Eye (tissue), 1 donor: ENCODE measurements around the gene GPD2.
"Not testable (repeated sequence)": the region's sequence is repeated elsewhere in the genome, so short reads cannot be mapped to it uniquely, and the experiment has no call there.

Experiments
- DNase-seq: peaks from one replicate; pipeline ENCODE4 v3.0.0-alpha.2; 2015

GPD2 gene

GRCh38 chr2:156592809-156593593 lies 156.8 kb downstream of the GPD2 start:
- DNase-seq: peak; percentile 6

GRCh38 chr2:156593594-156593921 lies 157.4 kb downstream of the GPD2 start:
- no peak for DNase-seq

GRCh38 chr2:156598563-156598962 lies 162.4 kb downstream of the GPD2 start:
- DNase-seq: no peak

GRCh38 chr2:156600196-156600595 lies 164.0 kb downstream of the GPD2 start:
- no peak for DNase-seq

- DNase-seq: no peak
These were observed 165.8 kb downstream of the GPD2 start for GRCh38 chr2:156601855-156602551.

GRCh38 chr2:156602552-156602933 lies 166.4 kb downstream of the GPD2 start:
- no peak for DNase-seq

DNA sequence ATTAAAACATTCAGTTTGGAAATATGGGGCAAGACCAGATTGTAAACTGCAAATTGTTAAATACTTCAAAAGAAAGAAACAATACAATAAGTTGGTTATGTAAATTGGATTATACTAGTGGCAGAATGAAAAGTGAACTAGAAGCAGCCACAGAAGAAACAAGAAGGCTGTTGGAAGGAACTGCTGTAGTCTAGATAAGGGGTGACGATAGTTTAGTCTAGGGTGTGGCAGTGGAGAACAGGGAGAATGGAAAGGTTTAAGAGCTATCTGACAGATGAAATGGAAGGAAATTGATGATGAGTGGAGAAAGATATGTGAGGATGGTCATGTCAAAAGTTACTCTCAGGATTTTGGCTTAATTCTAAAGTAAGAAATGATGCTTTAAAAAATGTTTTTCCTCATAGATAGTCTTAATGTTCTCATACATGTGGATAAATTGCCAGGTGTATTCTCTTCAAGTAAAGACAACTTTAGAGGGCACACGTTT lies 179.7 kb downstream of the GPD2 start:
- DNase-seq: no peak

DNA sequence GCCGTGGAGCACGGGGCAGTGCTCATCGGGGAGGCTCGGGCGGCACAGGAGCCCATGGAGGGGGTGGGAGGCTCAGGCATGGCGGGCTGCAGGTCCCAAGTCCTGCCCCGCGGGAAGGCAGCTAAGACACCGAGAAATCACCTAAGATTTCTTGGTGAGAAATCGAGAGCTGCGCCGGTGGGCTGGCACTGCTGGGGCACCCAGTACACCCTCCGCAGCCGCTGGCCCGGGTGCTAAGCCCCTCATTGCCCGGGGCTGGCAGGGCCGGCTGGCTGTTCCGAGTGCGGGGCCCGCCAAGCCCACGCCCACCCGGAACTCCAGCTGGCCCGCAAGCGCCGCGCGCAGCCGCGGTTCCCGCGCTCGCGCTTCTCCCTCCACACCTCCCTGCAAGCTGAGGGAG lies 181.9 kb downstream of the GPD2 start:
- DNase-seq: not testable (repeated sequence)

DNA sequence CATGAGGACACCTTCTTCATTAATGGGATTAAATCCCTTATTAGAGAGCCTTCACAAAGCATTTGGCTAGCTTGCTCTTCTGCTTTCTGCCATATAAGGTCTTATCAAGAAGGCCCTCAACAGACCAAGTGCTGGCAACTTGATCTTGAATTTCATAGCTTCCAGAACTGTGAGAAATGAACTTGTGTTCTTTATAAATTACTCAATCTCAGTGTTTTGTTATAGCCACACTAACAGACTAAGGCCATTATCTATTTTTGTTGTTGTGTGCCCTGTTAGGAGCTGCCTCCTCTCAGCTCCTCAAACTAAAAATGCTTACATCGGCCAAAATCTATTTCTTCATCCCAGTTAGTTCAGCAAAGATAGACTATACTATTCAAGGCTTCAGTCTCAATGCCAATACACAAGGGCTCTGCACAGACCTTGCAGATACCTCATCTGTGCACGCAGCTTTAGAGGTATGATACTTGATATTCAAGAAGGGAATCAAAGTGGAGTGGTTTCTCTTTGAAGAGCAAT lies 182.9 kb downstream of the GPD2 start:
- no peak for DNase-seq

DNA sequence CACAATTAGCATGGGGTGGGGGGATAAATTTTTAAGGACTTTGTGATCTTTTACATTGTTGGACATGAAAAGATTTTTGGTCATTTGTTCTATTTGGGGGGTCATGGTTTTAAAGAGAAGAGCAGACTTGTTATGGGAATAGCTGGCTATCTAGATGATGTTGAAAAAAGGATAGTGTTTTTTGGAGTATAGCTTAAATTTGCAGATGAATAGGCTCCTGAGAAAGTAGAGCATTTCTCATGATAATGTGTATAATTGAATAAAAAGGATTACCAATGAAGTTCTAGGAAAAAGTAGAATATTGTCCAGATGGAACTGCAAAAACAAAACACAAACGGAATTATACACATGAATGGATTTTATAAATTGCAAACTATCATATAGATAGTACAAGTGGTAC lies 186.3 kb downstream of the GPD2 start:
- no peak for DNase-seq

GRCh38 chr2:156625360-156626170 lies 189.4 kb downstream of the GPD2 start:
- DNase-seq: no peak

DNA sequence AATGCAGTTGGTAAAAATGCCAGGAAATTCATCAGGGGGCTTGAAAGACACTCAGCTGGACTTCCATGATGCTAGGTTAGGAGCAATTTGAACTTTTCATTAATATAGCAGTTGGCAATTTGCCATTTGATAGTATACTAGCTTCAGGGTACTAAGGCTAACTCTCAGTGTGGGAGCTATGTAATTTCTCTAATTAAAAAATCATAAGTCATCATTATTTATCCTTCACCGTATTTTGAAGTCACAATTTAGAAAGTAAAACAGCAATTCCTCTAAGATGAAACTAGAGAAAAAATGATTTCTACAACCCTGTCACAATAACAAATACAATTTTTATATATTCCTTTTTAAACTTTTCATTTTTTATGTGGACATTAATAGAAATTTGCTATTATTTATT lies 190.8 kb downstream of the GPD2 start:
- no peak for DNase-seq

DNA sequence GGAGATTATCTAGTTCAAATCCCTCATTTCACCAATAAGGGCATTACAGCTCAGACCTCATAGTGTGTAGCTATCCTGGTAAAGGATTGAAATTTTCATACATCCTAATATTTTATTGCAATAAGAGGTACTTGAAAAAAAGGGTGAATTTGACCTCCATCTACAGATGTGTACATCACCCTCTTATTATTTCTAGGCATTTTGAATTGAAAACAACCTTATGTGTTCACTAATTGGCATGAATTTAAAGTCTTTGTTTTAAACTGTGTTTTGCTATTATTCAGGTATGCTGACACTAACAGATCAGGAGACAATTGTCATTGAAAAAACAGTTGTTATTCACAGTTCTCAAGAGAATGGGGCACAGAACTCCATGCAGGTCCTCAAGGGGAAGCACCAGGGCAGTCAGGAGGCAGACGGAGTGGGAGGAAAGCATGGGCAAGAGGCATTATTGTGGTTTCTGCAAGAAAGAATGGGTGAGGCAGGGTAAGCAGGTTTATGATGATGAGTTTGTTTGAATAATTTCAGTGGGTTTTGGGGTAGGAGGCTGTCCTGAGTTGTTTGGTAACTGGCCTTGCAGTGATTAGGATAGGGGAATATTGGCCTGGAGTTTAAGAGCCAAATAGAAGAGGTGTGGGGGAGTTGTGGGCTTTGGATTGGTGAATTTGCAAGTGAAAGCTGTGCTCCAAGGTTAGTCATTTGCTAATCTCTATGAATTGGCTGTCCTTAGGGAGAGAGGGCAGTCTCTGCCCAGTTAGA lies 194.6 kb downstream of the GPD2 start:
- no peak for DNase-seq

DNA sequence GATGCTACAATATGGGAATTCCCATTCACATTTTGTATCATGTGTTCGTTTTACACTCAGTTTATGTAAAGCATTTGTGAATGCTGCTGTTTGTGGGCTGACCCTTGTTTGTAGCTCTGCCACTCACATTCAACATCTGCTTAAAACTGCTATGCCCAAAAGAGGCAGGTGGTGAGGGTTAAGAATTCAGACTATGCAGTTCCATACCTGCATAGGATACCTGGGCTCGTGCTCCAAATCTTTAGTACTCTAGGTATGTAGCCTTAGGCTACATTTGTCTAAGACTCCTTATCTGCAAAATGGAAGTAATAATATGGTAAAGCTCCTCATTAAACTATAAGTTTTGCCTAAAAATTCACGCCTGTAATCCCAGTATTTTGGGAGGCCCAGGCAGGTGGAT lies 199.5 kb downstream of the GPD2 start:
- no peak for DNase-seq
